ENCODE data around the gene PRRT1.
"Not testable (repeated sequence)": the region's sequence is repeated elsewhere in the genome, so short reads cannot be mapped to it uniquely, and the experiment has no call there.

PRRT1 gene

DNA sequence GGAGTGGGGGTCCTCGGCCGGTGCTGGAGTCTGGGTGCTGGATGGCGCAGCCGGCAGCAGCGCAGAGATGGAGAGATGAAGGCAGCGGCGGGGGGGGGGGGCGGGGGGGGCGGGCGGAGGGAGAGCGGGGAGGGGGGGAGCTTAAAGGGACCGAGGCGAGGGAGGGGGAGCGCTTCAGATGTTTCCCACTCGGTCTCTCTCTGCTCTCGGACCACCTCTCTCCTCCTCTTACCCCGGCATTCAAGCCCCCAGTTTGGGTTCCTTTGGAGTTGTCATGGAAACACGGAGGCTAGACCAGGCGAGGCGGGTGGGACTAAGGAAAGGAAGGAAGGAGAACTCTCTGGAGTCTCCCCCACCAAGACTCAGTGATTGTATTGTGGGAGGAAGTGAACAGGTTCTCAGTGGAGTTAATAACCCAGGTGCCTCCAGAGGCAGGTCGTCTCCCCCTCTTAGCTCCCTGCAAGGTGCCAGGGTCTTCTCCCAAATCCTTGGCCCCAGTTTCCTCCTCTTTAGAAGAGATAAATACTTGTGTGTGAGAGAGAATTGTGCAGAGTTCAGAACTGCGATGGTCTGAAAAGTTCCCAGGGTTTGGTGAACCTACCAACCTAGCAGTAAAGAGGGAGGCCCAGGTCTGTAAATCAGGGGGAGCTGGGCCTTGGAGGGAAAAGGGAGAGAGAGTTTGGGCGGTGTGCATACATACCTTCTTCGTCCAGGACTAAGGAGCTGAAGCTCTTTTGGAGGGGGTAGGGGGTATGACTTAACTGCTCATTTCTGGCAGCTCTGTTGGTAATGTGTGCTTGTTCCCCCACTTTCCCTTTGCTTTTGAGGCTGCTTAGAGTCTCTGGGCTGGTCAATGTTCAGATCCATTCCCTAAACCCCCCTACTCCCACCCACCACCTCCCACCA, at the start of gene PRRT1:
TSS of gene PRRT1 (minus strand) at position 77 of the 906 bp plus-strand sequence. CDS start 112 bp downstream, outside the sequence.
- DNase-seq: no peak

DNA sequence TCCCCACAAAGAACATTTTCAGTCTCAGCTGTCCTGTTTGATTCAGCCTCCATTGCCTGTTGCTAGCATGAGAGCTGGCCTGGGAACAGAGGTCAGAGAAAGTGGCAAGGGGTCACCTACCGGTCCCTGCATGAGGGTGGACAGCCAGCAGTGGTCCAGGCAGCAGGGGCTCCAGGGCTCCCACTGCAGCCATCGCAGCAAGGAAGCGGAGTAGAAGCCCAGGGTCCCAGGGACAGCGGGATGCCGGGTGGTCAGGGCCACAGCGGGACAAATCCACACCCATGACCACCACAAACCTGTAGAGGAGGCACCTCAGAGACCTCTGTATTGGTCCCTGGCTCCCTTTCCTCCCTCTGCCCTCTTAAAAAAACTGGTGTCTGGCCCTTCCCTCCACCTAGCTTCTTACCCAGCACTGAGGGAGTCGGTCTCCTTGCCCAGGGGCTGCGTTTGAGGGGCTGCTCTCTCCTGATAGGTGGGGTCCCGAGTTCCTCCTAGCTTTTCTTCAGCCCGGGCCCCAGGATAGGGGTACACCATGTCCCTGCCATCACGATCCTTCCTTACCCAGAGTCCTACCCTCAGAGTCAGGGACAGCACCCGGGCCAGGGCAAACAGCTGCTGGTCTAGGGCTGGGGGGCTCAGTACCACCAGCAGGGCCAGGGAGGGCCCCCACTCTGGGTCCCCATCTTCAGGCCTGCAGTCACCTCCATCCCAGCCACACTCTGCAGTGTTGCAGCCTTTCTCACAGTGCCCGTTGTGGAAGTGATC, 49.2 kb upstream of the PRRT1 start:
- DNase-seq: no peak

DNA sequence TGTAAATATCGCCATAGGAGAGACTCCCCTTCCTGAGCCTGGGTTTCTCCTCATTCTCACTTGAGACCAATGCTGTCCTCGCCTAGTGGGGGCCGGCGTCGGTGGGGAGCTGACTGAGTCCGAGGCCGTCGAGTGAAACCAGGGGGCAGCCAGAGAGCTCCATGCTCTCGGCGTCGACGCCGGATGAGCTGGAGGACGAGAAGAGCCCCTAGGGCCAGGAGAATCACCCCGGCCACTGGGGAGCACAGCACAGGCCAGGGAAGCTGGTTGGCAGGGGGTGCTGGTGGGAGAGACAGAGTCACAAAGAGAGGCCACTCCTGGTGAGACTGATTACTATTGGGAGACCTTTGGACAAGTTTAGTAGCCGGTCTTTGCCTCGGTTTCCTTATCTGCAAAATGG, 47.1 kb upstream of the PRRT1 start:
- no peak for DNase-seq

DNA sequence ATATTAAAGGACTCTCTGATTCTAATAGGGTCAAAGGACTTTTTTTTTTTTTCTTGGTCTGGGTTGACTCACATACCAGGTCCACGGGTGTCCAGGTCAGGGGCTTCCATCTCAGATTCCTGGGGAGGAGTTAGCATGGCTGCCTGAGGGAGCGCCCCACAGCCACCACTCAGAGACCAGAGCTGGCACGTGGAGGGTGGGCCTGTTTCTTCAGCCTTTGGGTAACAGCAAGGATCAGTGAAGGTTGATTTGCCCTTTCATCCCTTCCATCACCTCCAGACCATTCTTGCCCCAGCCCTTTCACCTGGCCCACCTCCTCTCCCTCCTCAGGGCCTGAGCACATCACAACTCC, 46.6 kb upstream of the PRRT1 start:
- DNase-seq: no peak

DNA sequence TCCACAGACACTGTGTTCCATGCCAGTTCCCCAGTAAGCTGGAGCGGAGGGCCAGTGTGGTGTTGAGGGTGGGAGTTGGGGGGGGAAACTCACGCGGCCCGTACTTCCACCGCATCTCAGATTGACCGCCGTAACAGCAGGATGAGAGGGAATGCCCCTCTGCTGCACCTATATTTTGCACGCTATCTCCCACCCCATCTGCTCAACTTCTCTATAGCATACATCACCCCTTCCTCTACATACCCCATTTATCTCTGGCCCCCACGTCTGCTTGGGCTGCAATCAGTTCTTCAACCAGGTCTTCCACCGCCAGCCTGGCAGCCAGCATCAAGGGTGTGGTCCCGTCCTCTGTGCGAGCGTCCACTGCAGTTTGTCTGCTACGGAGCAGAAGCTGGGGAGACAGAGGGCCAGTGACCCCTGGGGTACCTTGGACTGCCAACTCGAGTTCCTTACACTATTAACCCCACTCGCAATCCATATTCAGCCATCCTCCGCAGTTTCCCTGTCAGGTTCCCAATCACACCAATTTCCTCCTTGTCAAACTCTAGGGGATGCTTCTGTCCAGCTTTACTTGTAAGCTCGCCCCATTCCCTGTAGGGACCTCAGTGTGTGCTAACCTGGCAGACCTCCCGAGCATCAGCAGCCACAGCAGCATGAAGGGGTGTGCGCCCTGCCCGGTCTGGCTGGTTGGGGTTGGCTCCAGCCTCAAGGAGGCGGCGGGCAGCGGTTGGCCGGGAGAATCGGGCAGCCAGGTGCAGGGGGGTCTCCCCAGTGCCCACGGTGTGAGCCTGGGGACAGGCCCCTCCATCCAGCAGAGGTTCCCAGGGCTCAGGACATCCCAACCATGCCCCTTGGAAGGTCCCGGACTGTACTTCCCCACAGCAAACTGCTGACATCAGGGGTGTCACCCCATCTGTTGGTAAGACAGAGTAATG, 45.2 kb upstream of the PRRT1 start:
- no peak for DNase-seq

DNA sequence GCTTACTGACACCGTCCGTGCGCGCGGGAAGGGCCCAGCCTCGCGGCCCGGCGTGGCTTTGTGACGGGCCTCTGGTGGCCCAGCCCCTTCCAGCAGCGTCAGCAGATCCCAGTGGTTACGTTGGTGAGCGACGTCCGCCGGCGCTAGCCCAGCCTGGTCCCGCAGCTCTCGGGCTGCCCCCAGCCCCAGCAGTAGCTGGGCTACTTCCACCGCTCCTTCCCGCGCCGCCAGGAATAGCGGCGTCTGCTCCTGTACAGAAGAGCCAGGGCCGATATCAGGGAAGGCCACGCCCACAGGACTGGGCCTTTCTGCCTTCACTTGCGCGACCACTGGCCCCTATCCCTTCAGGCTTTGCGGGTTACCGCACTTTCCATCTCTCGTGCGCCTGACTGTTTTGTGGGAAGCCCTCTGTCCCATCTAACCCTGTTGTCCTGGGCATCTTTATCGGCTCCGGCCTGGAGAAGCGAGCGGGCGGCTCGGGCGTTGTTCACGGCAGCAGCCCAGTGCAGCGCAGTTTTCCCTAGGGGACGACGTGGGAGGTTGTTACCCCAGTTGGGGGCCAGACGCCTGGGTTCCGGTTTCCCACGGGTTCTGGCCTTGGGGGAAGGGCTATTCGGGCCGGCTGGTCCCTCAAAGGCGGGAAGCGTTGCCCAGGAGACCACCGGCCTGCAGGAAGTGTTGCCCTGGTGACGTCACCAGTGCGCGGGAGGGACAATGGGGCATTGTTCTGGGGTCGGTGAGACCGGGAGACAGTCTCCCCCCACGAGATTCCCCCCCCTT, 44.4 kb upstream of the PRRT1 start:
- DNase-seq: no peak

DNA sequence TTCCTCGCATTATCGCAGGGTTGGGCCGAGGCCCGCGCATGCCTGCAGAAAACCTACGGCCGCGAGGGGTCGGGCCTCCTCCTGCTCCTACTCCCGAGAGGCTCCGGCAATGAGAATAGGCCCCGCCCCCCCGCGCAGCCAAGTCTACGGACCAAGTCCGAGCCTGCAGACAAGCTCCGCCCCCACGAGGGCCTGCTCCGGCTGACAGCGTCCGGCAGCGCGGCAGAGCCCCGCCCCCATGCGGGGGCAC, 43.8 kb upstream of the PRRT1 start:
- DNase-seq: peak; percentile 88

DNA sequence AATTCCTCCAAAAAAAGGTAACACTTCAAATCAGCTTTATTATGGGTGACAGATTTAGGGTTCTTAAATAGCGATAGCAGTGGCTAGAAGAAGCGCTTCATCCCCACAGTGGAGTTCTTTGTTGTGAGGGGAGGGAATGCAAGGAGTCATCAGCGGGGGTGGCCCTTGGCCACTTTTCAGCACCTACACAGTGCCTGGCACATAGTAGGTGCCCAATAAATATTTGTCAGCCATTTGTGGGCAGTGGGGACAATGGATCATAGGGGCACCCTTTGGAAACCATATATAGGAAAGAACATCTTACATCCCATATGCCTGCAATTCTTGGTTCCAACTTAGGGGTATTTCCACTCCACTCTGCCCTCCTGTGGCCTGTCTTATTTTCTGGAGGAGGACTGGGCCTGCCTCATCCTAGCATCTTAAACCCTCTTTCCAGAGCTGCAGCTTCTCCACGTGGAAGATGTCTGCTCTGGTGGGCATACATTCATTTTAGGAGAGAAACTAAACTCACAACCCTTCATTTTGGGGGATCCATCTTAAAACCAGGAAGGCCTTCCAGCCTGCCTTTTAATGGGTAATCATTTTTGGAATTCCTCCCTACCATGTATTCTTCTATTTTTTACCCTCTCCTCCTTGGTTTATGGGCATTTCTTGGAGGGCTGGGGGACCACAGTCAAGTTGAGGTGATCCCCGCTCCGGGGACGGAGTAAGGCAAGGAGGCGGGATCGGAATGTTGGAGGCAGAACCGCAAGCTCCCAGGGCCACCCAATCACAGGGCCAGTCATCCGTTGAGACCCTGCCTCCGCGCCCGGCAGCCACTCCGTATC, 43.3 kb upstream of the PRRT1 start:
- no peak for DNase-seq

DNA sequence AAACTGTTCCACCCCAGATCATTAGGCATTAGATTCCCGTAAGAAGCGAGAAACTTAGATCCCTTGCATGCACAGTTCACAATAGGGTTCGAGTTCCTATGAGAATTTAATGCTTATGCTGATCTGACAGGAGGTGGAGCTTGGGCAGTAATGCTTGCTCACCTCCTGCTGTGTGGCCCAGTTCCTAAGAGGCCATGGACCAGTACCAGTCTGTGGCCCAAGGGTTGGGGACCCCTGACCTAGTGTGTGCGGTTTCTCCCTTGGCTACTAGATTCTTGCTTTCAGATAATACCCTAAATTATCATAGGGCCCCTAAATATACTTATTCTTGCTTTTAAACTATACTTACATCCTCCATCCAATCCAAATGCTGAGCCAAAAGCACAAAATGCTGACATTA, 42.6 kb upstream of the PRRT1 start:
- no peak for DNase-seq

DNA sequence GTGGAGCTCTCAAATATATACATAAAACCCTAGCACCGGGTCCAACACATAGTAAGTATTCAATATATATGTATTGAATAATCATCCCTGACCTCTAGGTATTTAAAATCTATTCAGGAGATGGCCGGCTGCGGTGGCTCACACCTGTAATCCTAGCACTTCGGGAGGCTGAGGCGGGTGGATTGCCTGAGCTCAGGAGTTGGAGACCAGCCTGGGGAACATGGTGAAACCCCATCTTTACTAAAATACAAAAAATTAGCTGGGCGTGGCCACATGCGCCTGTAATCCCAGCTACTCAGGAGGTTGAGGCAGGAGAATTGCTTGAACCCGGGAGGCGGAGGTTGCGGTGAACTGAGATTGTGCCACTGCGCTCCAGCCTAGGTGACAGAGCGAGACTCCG, 41.4 kb upstream of the PRRT1 start:
- not testable (repeated sequence) for DNase-seq

DNA sequence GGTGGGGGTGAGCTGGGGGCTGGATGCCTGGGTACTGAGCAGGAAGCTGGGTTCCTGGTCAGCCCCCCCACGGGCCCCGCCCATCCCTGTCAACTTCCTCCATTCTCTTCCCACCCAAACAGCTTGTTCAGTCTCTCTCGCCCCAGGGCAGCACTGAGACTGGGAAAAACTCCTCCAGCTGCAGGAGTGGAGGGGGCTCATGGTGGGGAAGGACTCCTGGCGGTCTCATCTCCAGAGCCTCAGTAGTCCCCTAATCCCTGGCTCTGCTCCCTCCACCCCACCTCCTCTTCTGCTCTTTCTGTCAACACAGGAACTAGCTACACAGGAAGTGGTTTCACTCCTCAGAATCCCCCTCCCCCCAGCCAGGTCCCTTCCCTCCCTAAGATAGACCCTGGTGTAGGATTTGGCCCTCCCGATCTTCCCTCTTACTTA, 40.9 kb upstream of the PRRT1 start, which contains the start of gene GPSM3:
TSS of gene GPSM3 (minus strand) at position 36 of the 432 bp plus-strand sequence. CDS start 130 bp downstream, outside the sequence.
- peak; percentile 8 for DNase-seq

DNA sequence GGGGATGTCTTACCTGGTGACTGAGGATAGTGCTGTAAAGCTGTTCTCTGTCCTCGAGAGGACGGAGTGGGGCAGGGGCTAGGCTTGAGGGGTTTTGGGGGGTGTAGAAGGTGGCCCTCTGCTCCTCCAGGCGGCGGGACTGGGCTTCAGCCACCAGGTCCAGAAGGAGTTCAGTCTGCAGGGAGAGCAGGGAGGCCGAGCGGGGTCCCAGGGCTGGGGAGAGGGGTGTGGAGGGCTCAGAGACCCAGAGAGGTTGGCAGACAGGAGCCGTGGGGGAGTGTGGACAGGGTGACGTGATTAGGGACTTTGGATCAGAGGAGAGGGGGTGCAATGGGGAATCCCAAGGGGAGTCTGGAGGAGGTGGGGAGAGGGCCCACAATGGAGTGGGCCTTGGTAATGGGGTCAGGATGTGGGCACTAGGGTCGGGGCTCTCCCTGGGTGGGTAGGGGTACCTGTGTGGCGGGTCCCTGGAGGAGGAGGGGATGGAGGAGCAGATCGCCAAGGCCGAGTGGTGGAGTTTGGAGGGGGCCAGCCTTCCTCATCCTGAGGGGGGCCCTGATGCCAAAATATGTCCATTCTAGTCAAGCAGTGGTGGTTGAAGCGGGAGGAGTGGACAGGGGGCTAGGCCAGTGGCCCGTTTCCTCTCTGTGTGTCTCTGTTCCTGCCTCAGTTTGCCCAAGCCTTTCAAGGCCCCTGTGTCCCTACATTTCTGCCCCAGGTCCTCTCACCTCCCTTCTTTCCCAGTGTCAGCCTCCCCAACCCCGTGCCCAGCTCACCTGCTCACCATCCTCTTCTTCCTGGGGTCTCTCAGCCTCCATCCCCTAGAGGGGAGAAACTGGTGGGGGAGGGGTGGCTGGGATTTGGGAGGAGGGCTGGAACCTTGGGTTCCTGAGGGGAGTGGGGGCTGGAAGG, 40.2 kb upstream of the PRRT1 start:
- DNase-seq: no peak

DNA sequence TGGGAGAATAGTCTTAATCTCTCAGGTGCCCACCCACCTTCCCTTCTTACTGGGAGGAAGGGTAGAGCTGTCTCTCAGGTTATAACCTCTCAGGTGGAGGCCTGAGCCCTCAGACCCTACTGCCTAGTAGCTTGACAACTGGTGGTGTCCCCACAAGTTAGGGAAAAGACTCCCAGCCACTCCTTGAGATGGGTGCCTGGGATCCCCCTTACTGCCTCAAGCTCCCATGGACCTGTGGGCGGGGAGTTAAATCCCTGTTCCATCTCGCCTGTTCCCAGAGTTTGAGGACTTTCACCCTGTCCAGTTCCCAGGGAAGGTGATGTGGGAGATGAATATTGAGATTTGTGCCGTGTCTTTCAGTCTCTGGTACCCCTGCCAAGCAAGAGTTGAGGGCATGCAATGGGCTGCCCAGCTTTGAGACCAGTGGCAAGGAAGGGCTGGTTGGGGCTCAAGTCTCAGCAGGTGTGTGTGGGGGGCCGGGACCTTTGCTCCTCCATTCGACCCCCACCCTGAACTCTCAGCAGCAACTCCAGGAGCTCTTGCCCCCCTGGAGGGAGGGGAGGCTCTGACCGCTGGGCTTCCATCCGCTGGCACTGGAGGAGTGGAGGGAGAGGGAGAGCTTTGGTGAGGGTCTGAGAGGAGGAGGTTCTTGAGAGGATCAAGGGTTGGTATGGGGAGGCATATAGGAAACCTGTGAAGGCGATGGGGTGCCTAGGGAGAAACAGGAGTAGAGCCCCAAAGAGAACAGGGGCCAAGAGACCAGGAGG, 39.4 kb upstream of the PRRT1 start:
- no peak for DNase-seq

DNA sequence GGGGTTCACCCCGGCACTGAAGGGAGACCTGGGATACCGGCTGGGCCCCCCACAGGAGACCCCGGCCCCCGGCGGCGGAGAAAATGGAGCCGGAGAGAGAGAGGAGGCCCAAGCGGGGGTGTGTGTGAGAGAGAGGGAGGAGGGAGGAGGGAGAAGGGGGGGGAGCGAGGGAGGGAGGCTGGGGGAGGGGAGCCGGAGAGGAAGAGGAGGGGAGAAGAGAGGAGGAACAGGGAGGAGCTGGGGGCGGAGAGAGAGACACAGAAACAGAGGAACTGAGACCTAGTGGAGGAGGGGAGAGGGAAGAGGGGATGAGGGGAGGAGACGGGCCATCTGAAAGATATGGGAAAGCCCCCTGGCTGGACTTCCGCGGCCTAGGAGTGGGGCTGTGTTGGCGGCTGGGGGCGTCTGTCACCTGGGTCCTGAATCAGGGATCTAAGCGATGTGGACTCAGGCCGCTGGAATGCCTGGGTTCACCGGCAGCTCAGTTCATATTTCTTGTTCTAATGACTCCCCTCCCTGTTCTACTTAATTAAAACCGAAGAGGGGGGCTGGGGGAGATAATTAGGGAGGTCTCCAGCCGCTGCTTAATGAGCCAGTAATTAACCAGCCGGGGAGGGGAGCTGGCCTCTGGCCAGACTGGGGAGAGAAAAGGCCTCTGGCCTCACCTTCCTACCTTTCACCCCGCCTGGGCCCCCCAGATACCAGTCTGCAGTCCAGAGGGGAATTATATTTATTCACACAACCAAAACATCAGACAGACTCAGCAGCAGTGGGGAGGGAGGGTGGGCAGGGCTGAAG, 38.5 kb upstream of the PRRT1 start, which contains the start of gene PBX2:
TSS of gene PBX2 (minus strand) at position 149 of the 798 bp plus-strand sequence. CDS start 287 bp downstream, outside the sequence.
- DNase-seq: peak; percentile 20

DNA sequence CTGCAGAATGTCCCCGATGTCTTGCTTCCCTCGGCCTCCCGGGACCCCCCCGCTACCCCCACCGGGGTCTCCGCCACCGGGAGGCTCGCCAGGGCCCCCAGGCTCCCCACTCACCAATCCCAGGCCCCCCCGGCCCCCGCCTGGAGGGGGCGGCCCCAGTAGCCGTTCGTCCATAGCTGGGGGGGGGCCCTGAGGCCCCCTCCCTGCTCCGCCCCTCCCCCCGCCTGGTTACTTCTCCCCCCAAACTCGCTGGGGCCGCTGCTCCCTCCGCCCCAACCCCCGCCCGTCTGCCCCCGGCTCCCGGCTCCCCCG, 38.0 kb upstream of the PRRT1 start:
- DNase-seq: no peak

DNA sequence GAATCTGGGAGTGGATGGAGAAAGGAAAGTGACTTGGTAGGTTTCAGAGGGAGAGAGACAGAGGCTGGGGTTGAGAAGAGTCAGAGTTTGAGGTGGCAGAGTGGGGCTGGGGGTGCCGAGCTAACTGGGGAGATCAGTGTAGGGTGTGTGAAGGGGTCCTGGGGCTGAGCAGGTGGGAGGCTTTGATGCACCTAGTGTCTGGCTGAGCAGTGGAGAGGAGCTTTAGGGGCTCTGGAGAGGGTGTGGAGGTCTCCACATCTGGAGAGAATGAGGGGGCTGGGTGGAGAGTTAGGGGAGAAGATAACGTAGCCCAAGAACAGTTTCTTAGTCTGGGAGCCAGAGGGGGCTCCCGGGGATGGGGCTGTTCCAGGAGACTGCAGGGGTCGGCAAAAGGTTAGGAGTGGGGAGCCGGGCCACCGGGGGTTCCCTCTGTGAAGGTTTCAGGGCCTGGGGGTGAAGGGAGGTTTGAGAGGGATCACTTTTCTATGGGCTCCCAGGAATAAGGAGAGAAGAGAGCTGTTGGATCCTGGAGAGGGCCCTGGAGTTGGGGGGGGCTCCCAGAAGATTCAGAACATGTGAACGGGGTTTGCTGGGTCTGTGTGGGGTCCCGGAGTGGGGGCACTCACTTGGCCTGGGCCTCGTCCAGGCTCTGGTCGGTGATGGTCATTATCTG, 37.5 kb upstream of the PRRT1 start:
- DNase-seq: no peak

DNA sequence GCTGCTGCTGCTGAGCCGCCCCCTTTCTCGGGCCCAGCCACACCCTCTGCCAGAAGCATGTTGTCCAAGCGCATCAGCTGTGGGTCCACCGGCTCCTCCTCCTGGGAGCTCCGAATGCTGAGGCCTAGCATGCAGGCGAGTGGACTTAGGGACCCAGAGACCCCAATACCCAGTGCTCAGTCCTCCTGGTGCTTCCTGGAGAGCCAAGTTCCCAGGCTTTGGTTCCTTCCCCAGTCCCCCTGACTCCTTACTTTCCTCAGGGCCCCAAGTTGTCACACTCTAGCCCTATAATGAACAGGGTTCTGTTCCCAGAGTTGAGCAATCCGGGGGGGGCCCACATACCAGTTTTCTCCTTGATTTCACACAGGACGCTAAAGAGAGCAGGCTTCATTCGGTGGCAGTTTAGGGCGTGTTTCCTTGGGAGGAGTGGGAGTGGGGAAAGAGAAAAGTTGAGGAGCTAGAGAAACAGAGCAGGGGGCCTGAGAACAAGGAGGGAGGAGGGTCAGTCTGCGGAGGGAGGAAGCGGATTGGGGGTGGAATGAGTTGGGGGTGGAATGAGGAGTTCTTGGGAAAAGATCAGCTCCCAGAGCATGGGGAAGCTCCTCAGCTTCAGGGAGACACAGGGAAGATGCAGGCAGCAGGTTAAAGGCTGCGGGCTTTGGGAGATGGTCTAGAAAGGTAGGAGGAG, 36.8 kb upstream of the PRRT1 start:
- no peak for DNase-seq
